ENCODE data around the gene ECE1.

ECE1 gene

GRCh38 chr1:21263653-21264225 lies 26.5 kb downstream of the ECE1 start:
- no peak overlapping the region for H3K27ac ChIP-seq
- no peaks in the 10 kb centered on the region for H3K27me3 ChIP-seq (ENCODE audit: insufficient read depth, low read depth, severe bottlenecking)
- H3K36me3 ChIP-seq: peaks cover 14% of the 10 kb centered on the region
- H3K9me3 ChIP-seq (ENCODE audit: severe bottlenecking): no peaks in the 10 kb centered on the region
- TF ChIP-seq, protein P1, sequence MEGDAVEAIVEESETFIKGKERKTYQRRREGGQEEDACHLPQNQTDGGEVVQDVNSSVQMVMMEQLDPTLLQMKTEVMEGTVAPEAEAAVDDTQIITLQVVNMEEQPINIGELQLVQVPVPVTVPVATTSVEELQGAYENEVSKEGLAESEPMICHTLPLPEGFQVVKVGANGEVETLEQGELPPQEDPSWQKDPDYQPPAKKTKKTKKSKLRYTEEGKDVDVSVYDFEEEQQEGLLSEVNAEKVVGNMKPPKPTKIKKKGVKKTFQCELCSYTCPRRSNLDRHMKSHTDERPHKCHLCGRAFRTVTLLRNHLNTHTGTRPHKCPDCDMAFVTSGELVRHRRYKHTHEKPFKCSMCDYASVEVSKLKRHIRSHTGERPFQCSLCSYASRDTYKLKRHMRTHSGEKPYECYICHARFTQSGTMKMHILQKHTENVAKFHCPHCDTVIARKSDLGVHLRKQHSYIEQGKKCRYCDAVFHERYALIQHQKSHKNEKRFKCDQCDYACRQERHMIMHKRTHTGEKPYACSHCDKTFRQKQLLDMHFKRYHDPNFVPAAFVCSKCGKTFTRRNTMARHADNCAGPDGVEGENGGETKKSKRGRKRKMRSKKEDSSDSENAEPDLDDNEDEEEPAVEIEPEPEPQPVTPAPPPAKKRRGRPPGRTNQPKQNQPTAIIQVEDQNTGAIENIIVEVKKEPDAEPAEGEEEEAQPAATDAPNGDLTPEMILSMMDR (IDR thresholded peaks at IDR 0.05; ENCODE audit: low read depth, low read length): no peak
- DNase-seq: no peak
- H3K4me3 ChIP-seq (ENCODE audit: low read depth, low read length): no peak overlapping the region

DNA sequence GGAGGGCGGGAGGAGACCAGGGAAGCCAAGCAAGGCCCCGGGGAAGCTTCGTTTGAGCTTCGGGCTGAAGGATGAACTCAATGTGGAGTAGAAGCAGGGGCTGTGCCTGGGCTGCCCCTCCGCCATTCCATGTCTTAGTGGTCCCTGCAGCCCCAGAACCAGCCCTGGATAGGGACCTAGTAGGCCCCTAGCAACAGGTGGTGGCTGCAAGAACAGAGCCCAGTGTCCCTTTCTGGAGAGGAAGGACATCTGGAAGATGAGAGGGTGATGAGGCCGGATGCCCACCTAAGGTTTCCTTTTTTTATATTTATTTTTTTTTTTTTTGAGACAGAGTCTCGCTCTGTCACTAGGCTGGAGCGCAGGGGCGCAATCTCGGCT lies 27.2 kb downstream of the ECE1 start:
- Histone ChIP-seq H3K4me3 (ENCODE audit: low read depth, low read length) (no peak overlapping the region), H3K9me3 (ENCODE audit: severe bottlenecking) (no peaks in the 10 kb centered on the region), H3K27ac (no peak overlapping the region), H3K36me3 (peaks cover 9% of the 10 kb centered on the region), H3K27me3 (ENCODE audit: insufficient read depth, low read depth, severe bottlenecking) (no peaks in the 10 kb centered on the region)
- DNase-seq: no peak
- TF ChIP-seq, protein P1 (IDR thresholded peaks at IDR 0.05; ENCODE audit: low read depth, low read length): no peak

- Histone ChIP-seq H3K27me3 (ENCODE audit: insufficient read depth, low read depth, severe bottlenecking) (no peaks in the 10 kb centered on the region), H3K4me3 (ENCODE audit: low read depth, low read length) (no peak overlapping the region), H3K27ac (no peak overlapping the region), H3K36me3 (peaks cover 4% of the 10 kb centered on the region), H3K9me3 (ENCODE audit: severe bottlenecking) (no peaks in the 10 kb centered on the region)
- TF ChIP-seq, protein P1 (IDR thresholded peaks at IDR 0.05; ENCODE audit: low read depth, low read length): no peak
- DNase-seq: no peak
Measured at GRCh38 chr1:21262293-21263051, 27.8 kb downstream of the ECE1 start.

DNA sequence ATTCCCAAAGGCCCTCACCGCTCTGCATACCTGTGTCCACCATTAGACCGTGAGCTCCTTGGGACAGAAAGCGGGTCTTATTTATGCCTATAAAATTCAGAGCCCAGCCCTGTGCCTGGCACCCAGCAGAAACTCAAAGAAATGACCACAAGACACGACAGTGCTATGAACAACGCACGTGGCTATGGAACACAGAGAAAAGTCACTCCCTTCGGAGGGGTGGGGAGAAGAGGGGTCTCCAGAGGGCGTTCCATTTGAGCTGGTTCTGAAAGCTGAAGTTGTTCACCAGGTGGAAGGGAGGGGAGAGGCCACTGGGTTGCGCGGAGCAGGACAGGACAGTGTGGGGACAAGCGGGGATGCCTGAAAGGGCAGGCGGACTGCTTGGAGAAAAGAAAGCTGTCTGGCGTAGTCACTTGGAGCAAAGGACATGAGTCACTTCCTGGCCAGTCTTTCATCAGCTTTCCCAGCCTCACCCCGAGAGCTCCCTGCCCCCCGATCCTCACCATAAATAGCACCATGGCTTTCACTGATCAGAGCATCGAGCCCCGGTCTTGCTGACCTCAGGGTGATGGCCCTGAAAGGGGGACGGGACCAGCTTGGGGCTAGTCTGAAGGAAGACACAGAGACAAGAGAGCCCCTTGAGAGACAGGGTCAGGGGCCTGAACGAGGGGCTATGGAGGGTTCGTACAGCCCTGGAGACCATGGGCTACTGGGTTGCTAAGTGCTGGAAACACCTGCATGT lies 28.5 kb downstream of the ECE1 start:
- Histone ChIP-seq H3K9me3 (ENCODE audit: severe bottlenecking) (no peaks in the 10 kb centered on the region), H3K27me3 (ENCODE audit: insufficient read depth, low read depth, severe bottlenecking) (no peaks in the 10 kb centered on the region), H3K36me3 (peaks cover 9% of the 10 kb centered on the region; the same call in 1 of the 2 replicates), H3K27ac (no peak overlapping the region), H3K4me3 (ENCODE audit: low read depth, low read length) (no peak overlapping the region)
- DNase-seq: no peak
- TF ChIP-seq, protein P1 (IDR thresholded peaks at IDR 0.05; ENCODE audit: low read depth, low read length): no peak

DNA sequence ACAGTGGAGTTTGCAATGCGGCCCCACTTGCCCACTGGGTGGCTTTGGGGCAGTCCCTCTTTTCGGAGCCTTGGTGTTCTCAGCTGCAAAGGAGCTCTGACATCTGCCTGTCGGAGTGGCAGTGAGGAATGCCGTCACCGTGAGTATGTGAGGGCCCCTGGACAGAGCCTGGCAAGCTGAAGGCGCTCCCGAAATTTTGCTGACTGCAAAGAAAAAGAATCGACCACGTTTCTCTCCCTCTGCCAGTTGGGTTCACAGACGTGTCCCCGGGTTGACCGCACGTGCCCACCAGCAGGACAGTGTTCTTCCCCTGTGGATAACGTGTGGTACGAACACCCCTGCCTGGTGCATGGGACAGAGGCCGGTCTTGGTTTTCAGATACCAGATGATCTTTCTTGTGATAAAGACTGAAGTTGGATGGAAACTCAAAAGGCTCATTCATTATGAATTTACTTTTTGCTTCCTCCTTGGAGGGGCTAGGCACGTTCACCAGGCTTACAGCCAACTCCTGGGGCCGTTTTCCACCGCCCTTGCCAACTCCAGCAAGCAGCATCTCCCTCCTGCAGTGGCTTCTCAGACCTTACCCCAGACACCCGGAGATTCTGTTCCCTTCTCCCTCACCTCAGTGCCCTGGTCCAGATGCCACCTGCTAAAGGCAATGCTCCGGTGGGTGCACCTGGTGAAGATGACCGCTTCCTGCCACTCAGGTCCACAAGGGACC lies 29.7 kb downstream of the ECE1 start:
- no peak overlapping the region for H3K27ac ChIP-seq
- TF ChIP-seq, protein P1 (IDR thresholded peaks at IDR 0.05; ENCODE audit: low read depth, low read length): no peak
- H3K4me3 ChIP-seq (ENCODE audit: low read depth, low read length): no peak overlapping the region
- H3K9me3 ChIP-seq (ENCODE audit: severe bottlenecking): no peaks in the 10 kb centered on the region
- H3K36me3 ChIP-seq: peaks cover 19% of the 10 kb centered on the region
- no peak for DNase-seq
- no peaks in the 10 kb centered on the region for H3K27me3 ChIP-seq (ENCODE audit: insufficient read depth, low read depth, severe bottlenecking)

Measured in WERI-Rb-1 (cell line).